NCI-H510A (cell line): ENCODE results near the gene P2RX5.
"Not testable (repeated sequence)": the region's sequence is repeated elsewhere in the genome, so short reads cannot be mapped to it uniquely, and the experiment has no call there.

Experiments
- DNase-seq: peaks from one replicate; lab custom pipeline; 2025; lab: John Stamatoyannopoulos, UW

Gene P2RX5

GRCh38 chr17:3712811-3713463, 17.0 kb upstream of the P2RX5 start:
- DNase-seq = no peak

- no peak for DNase-seq
These were observed 15.0 kb upstream of the P2RX5 start for GRCh38 chr17:3710951-3711383.

- no peak for DNase-seq
These were observed 12.4 kb upstream of the P2RX5 start for GRCh38 chr17:3708366-3708765.

GRCh38 chr17:3705718-3705984, 9.7 kb upstream of the P2RX5 start:
- DNase-seq = not testable (repeated sequence)

- no peak for DNase-seq
These were observed 9.2 kb upstream of the P2RX5 start for GRCh38 chr17:3704931-3705717.

- DNase-seq = not testable (repeated sequence)
These were observed 6.1 kb upstream of the P2RX5 start for GRCh38 chr17:3702041-3702539.

- DNase-seq = no peak
These were observed 4.0 kb upstream of the P2RX5 start for GRCh38 chr17:3699951-3700350.

GRCh38 chr17:3698139-3698538, 2.2 kb upstream of the P2RX5 start:
- DNase-seq = no peak

GRCh38 chr17:3697103-3697476, 1.1 kb upstream of the P2RX5 start:
- no peak for DNase-seq

GRCh38 chr17:3695129-3695722, 729 bp downstream of the P2RX5 start:
- DNase-seq = no peak

GRCh38 chr17:3693829-3694231, 2.1 kb downstream of the P2RX5 start:
- no peak for DNase-seq

- DNase-seq = no peak
These were observed 2.8 kb downstream of the P2RX5 start for GRCh38 chr17:3693141-3693540.

GRCh38 chr17:3692346-3692745, 3.6 kb downstream of the P2RX5 start:
- no peak for DNase-seq

- no peak for DNase-seq
These were observed 4.3 kb downstream of the P2RX5 start for GRCh38 chr17:3691617-3692067.

- no peak for DNase-seq
These were observed 5.8 kb downstream of the P2RX5 start for GRCh38 chr17:3690094-3690715.

GRCh38 chr17:3689262-3690093, 6.5 kb downstream of the P2RX5 start:
- no peak for DNase-seq

- no peak for DNase-seq
These were observed 7.1 kb downstream of the P2RX5 start for GRCh38 chr17:3688852-3689261.

- no peak for DNase-seq
These were observed 7.9 kb downstream of the P2RX5 start for GRCh38 chr17:3688027-3688553.

- DNase-seq = no peak
These were observed 10.8 kb downstream of the P2RX5 start for GRCh38 chr17:3685174-3685573.

GRCh38 chr17:3683054-3683511, 12.9 kb downstream of the P2RX5 start:
- no peak for DNase-seq

- DNase-seq = no peak
These were observed 13.9 kb downstream of the P2RX5 start for GRCh38 chr17:3682033-3682432.
